NCI-H1436 (cell line): Measurements from ENCODE around the gene MAPK14.

Experiments used
- DNase-seq: peaks from one replicate; lab custom pipeline; 2025; lab: John Stamatoyannopoulos, UW

MAPK14 gene

DNA sequence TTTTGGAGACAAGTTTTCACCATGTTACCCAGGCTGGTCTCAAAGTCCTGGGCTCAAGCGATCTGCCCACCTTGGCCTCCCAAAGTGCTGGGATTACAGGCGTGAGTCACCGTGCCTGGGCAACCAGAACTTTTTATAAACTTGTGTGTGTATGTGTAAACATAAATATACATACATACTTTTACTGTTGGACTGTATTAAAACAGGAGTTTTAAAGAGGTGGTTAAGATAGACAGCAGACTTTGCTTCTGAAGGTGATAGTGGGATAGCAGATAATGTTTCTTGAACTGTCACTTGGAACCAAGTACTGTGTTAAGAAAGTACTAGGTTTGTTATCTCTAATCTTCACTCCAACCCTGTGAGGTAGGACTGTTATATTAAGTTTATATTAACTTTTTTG lies 74.1 kb downstream of the MAPK14 start:
- DNase-seq, result no peak

GRCh38 chr6:36102853-36103252 lies 75.2 kb downstream of the MAPK14 start:
- DNase-seq, result no peak

GRCh38 chr6:36104836-36105235 lies 77.2 kb downstream of the MAPK14 start:
- no peak for DNase-seq

DNA sequence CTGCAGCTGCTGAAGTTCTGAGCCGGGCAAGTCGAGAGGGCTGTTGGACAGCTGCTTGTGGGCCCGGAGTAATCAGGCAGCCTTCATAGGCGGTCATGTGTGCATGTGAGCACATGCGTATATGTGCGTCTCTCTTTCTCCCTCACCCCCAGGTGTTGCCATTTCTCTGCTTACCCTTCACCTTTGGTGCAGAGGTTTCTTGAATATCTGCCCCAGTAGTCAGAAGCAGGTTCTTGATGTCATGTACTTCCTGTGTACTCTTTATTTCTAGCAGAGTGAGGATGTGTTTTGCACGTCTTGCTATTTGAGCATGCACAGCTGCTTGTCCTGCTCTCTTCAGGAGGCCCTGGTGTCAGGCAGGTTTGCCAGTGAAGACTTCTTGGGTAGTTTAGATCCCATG lies 81.5 kb downstream of the MAPK14 start:
- DNase-seq, result no peak

GRCh38 chr6:36110050-36110449 lies 82.4 kb downstream of the MAPK14 start:
- DNase-seq, result no peak

- DNase-seq, result no peak
Observed at GRCh38 chr6:36110863-36111262, 83.3 kb downstream of the MAPK14 start.

GRCh38 chr6:36111526-36111925 lies 83.9 kb downstream of the MAPK14 start:
- DNase-seq, result no peak

- no peak for DNase-seq
Observed at GRCh38 chr6:36113049-36113448, 85.4 kb downstream of the MAPK14 start.

DNA sequence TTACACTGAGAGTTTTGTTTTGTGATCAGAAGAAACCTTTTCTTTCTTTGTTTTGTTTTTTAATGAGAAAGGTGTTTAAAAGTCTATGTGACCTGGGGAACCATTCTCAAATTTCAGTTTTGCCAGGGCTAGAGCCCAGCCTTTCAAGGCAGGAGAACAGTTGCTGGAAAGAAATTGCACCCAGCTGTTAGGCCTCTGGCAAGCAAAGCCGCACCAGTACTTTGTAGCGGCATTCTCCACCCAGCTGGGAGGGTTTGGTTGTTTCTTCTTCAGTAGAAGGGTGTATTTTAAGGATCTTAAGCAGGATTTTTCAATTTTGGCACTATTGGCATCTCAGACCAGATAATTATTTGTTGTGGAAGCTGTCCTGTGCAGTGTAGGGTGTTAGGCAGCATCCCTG lies 86.1 kb downstream of the MAPK14 start:
- DNase-seq, result no peak

DNA sequence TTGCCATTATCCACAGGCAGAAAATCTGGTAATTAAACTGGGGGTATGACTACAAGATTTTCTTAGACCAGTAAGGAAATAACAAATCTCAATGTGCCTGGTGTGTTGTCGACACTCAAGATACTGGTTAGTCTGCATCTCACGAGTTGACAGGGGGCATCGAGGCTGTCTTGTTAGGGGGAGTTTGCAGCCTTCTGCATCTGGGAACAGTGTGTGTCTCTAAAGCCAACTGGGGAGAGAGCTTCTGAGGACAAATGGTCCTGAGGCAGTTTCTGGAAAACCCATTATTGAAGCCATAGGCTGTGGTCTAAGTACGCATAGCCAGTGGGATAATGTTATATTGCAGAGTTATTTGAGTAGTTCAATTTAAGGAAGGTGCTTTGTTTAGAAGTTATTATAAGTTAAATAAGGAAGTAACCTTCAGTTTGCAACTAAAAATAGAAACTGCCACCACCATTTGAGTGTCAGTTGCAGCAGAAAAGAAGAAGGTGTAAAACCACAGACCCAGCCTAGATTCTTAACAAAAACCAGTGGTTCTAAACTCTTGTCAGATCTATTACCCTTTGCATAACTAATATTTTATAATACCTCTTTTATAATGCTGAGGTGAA lies 87.3 kb downstream of the MAPK14 start:
- no peak for DNase-seq

DNA sequence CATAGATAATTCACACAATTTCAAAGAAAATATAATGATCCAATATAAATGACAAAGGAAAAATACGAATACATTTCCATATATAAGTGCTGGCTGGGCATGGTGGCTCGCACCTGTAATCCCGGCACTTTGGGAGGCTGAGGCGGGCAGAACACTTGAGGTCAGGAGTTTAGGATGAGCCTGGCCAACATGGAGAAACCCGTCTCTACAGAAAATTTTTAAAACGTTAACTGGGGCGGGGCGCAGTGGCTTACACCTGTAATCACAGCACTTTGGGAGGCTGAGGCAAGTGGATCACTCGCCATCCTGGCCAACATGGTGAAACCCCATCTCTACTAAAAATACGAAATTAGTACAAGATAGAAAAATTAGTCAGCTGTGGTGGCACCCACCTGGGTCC lies 87.8 kb downstream of the MAPK14 start:
- no peak for DNase-seq

- DNase-seq, result no peak
Observed at GRCh38 chr6:36116066-36116864, 88.7 kb downstream of the MAPK14 start.

GRCh38 chr6:36116943-36117342 lies 89.3 kb downstream of the MAPK14 start:
- DNase-seq, result no peak

DNA sequence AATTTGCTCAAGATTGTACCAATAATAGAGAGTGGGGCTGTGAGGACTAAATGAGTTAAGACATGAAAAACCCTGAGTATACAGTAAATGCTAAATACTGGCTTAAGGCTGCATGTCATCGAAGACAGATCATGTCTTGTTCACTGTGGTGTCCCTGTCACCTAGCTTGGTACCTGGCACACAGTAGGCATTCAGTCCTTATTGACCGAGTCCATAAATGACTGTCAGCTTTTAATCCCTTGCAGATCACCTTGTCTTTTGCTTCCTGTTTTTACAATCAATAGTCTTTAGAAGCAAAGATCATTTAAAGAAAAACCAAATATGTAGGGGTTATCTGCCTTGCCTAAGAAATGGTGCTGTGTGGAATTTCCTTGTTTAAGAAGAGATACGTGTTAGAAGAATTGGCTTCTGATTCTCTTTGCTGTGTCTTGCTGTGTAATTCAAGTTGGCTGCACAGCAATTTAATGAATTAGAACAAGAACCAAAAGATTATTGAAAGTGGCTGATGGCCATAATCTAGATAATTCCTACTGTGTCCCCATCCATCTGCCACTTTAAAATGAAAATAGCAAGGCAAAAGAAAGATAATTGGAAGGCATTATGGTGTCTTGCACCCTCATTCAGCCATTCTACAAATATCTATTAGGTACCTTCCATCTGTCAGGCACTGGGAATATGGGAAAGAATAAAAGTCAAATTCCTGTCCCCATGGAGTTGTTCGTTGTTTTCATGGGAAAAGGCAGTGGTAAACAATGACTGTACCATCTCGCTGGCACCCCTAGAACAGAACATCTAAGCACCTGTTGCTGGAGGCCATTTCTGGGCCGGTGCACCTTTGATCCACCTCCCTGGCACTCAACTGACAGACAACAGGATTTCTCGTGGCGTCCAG lies 90.3 kb downstream of the MAPK14 start:
- DNase-seq, result no peak

- no peak for DNase-seq
Observed at GRCh38 chr6:36118550-36119107, 91.0 kb downstream of the MAPK14 start.

DNA sequence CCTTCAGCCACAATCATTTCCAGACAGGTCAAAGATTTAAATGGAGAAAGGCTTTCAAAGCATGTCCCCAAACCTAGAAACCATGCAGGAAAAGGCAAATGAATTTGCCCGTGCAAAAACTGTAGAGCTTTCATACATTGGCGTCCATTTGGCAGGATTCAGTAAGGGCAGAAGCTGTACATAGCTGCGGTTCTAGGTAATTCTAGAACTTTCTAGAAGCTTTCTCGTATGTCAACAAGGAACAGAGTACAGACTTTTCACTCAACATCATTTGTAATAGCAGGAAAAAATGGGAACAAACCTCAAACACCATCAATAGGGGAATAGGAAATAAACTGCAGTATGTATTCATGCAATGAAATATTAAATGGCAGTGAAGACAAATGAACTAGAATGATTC lies 91.6 kb downstream of the MAPK14 start:
- no peak for DNase-seq

DNA sequence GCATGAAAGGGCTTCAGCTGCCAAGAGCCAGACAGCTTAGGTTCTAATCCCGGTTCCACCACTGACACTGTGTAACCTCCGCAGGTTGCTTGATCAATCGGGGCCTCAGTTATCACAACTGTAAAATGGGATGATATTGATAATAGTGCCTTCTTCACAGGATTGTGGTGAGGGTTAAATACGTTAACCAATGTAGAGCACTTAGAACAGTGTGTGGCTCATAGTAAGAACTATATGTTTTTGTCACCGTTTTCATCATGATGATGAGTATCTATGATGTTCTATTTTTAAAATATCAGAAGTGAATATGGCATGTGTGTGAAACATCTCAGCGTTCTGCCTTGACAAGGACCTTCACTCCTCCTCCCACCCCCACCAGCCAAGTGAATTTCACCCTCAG lies 92.4 kb downstream of the MAPK14 start:
- no peak for DNase-seq

GRCh38 chr6:36120539-36120938 lies 92.9 kb downstream of the MAPK14 start:
- DNase-seq, result no peak

GRCh38 chr6:36120979-36121786 lies 93.6 kb downstream of the MAPK14 start:
- no peak for DNase-seq

DNA sequence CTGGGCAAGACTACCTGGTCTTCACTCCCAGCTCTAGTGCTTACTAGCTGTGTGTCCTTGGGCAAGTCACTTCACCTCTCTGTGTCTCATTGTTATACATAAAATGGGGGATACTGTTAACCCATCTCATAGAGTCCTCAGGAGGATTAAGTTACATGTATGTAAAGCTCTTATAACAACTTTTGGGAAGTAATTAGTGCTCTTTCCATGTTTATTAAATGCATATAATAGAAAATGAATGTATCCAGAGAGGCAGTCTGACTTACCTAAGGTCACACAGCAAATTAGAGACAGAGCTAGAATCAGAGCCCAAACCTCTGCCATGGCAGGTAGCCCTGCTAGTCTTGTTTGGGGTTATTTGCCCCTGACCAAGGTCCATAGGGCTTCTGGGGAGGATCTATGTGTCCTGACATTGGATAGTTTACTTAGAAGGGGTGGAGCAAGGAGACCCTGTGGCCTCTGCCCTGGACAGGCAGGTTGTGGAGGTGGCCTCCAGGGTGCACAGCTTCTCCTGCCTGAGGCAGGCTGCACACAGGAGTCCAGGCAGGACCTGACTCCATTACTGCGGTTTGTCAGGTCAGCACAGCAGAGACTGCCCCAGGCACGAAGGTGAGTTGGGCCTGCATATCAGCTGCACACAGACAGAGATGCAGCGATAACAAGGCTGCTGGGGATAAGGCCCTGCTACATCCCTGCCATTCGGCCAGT lies 94.3 kb downstream of the MAPK14 start:
- no peak for DNase-seq
